A673 (cell line): Measurements from ENCODE around the gene ANKS3. TPM values are rescaled to one million over a fixed set of nuclear protein-coding genes. Genes with fewer than 3 reads are reported as not detected.
A peak's percentile ranks its signal among the peaks of the same experiment; 100 is the strongest.

Experiments used
- BruUV-seq: library from RNA; stranded (reverse); fragments of 400-500 nt; replicated peaks from 2 replicates; lab custom pipeline; 2021; lab: Mats Ljungman, UMichigan
- CTCF ChIA-PET: fragments of 300-600 bp; sonication (Branson Sonifier 250); formaldehyde crosslinking; loops from one replicate; lab custom pipeline; 2022; ENCODE audit warnings: antibody characterized with exemption; lab: Charles Lee
- POLR2A ChIA-PET: fragments of 300-600 bp; sonication (Branson Sonifier 250); formaldehyde crosslinking; loops from one replicate; lab custom pipeline; 2022; ENCODE audit warnings: antibody characterized with exemption; ENCODE audit not compliant: low non-redundant PET; lab: Charles Lee
- DNase-seq: peaks from one replicate; pipeline ENCODE4 v3.0.0-alpha.2; 2015; ENCODE audit warnings: low spot score
- H3K27ac ChIP-seq: fragments of 200-600 bp; sonication (generic); 2 replicates; pipeline ENCODE4 v1.5.1; 2016; ENCODE audit warnings: mixed run types, low read depth, mild to moderate bottlenecking, mixed read lengths, antibody characterized with exemption, low read length; ENCODE audit not compliant: poor library complexity, severe bottlenecking
- H3K27me3 ChIP-seq: fragments of 200-600 bp; sonication (generic); replicated peaks from 2 replicates; pipeline ENCODE4 v1.6.1; 2017; ENCODE audit warnings: mixed run types, low read depth, mild to moderate bottlenecking, mixed read lengths, antibody characterized with exemption, low read length; ENCODE audit not compliant: insufficient read depth, poor library complexity
- H3K36me3 ChIP-seq: fragments of 200-600 bp; sonication (generic); 2 replicates; pipeline ENCODE4 v1.6.1; 2016; ENCODE audit warnings: mixed run types, mild to moderate bottlenecking, mixed read lengths, antibody characterized with exemption, low read length; ENCODE audit not compliant: insufficient read depth, poor library complexity, severe bottlenecking
- H3K4me1 ChIP-seq: fragments of 200-600 bp; sonication (generic); 2 replicates; pipeline ENCODE4 v1.6.1; 2017; ENCODE audit warnings: mixed run types, mild to moderate bottlenecking, mixed read lengths, antibody characterized with exemption, low read length; ENCODE audit not compliant: insufficient read depth, poor library complexity, severe bottlenecking
- H3K4me3 ChIP-seq: fragments of 200-600 bp; sonication (generic); 2 replicates; pipeline ENCODE4 v1.5.1; 2016; ENCODE audit warnings: low read depth, mixed run types, mild to moderate bottlenecking, mixed read lengths, low read length; ENCODE audit not compliant: poor library complexity, severe bottlenecking
- H3K9me3 ChIP-seq: fragments of 200-600 bp; sonication (generic); 2 replicates; pipeline ENCODE4 v1.6.1; 2016; ENCODE audit warnings: mixed run types, low read depth, mild to moderate bottlenecking, mixed read lengths, antibody characterized with exemption, low read length; ENCODE audit not compliant: poor library complexity, severe bottlenecking
- CTCF ChIP-seq: fragments of 300-800, 200-600 bp; sonication (generic); conservative IDR thresholded peaks from 2 replicates; pipeline ENCODE4 v1.5.1; 2017; ENCODE audit warnings: low read depth, mild to moderate bottlenecking, antibody characterized with exemption, low read length, moderate library complexity, mixed read lengths
- EZH2 ChIP-seq: fragments of 200-600 bp; sonication (generic); IDR thresholded peaks from 2 replicates; pipeline ENCODE4 v1.6.1; 2017; ENCODE audit warnings: borderline replicate concordance, low read depth, mild to moderate bottlenecking, mixed read lengths, antibody characterized with exemption, low read length; ENCODE audit not compliant: poor library complexity, severe bottlenecking
- intact Hi-C: fragments of 100-400 bp; cut with micrococcal nuclease; formaldehyde crosslinking; loops from one replicate; pipeline ENCODE4 v1.10.0; 2022; ENCODE audit not compliant: unreplicated experiment
- total RNA-seq: library from RNA; stranded (reverse); gene quantifications from 2 replicates; pipeline ENCODE4 v1.2.3, GENCODE V29; 2021

ANKS3 gene
- total RNA-seq, 1 experiment from 2014 or later = 26.9 TPM

GRCh38 chr16:4695473-4696171, 38.4 kb downstream of the ANKS3 start:
- POLR2A ChIA-PET = no interaction called here
- BruUV-seq = no TSS peak
- H3K27ac ChIP-seq = no peak overlapping the region

GRCh38 chr16:4694642-4695451, 39.2 kb downstream of the ANKS3 start:
- POLR2A ChIA-PET = no interaction called here
- BruUV-seq = no TSS peak

More at GRCh38 chr16:4695473-4696171, 38.4 kb downstream of the ANKS3 start:
- CTCF ChIA-PET = no interaction called here
- no peaks in the 10 kb centered on the region for H3K27me3 ChIP-seq
- peaks cover 28% of the 10 kb centered on the region for H3K36me3 ChIP-seq
- H3K4me1 ChIP-seq = peaks cover 4% of the 10 kb centered on the region
- no peaks in the 10 kb centered on the region for H3K9me3 ChIP-seq
- TF ChIP-seq CTCF = no peak
- no peak for TF ChIP-seq EZH2
- DNase-seq = no peak
- no peak overlapping the region for H3K4me3 ChIP-seq
- intact Hi-C loops = loop anchor here (10.0 kb wide), 1 partner anchor 259 kb away; the partner anchor contains the start of gene SEC14L5

More at GRCh38 chr16:4694642-4695451, 39.2 kb downstream of the ANKS3 start:
- H3K27me3 ChIP-seq = no peaks in the 10 kb centered on the region
- peak overlapping the region; percentile 89 for H3K4me3 ChIP-seq
- peaks cover 4% of the 10 kb centered on the region for H3K4me1 ChIP-seq
- no peaks in the 10 kb centered on the region for H3K9me3 ChIP-seq
- TF ChIP-seq EZH2 (no peak), CTCF (no peak)
- peaks cover 23% of the 10 kb centered on the region for H3K36me3 ChIP-seq
- CTCF ChIA-PET = no interaction called here
- peak overlapping the region; percentile 92 for H3K27ac ChIP-seq
- DNase-seq = no peak
- intact Hi-C loops = loop anchor here (10.0 kb wide), 1 partner anchor 260 kb away; the partner anchor contains the start of gene SEC14L5
